Raji (cell line): ENCODE measurements around the gene CACNA1S.

Experiments
- POLR2A ChIP-seq: IDR thresholded peaks from 2 replicates; pipeline ENCODE4 v1.6.1; 2011; ENCODE audit warnings: low read depth, low read length, control low read depth; ENCODE audit not compliant: insufficient read depth

The CACNA1S gene

GRCh38 chr1:201072922-201073321 is 39.3 kb downstream of the CACNA1S start:
- no peak for TF ChIP-seq POLR2A

- TF ChIP-seq POLR2A = no peak
Observed at GRCh38 chr1:201072149-201072548, 40.1 kb downstream of the CACNA1S start.

- TF ChIP-seq POLR2A = no peak
Observed at GRCh38 chr1:201069636-201070035, 42.6 kb downstream of the CACNA1S start.

GRCh38 chr1:201068976-201069375 is 43.2 kb downstream of the CACNA1S start:
- TF ChIP-seq POLR2A = no peak

GRCh38 chr1:201066986-201067385 is 45.2 kb downstream of the CACNA1S start:
- TF ChIP-seq POLR2A = no peak

GRCh38 chr1:201065686-201066085 is 46.5 kb downstream of the CACNA1S start:
- no peak for TF ChIP-seq POLR2A

- TF ChIP-seq POLR2A = no peak
Observed at GRCh38 chr1:201064806-201065205, 47.4 kb downstream of the CACNA1S start.

GRCh38 chr1:201063145-201063544 is 49.1 kb downstream of the CACNA1S start:
- no peak for TF ChIP-seq POLR2A

GRCh38 chr1:201062511-201063091 is 49.6 kb downstream of the CACNA1S start:
- TF ChIP-seq POLR2A = no peak

- no peak for TF ChIP-seq POLR2A
Observed at GRCh38 chr1:201061886-201062285, 50.3 kb downstream of the CACNA1S start.

- no peak for TF ChIP-seq POLR2A
Observed at GRCh38 chr1:201061049-201061448, 51.2 kb downstream of the CACNA1S start.

GRCh38 chr1:201060586-201060985 is 51.6 kb downstream of the CACNA1S start:
- TF ChIP-seq POLR2A = no peak

GRCh38 chr1:201059871-201060555 is 52.2 kb downstream of the CACNA1S start:
- TF ChIP-seq POLR2A = no peak

GRCh38 chr1:201059401-201059800 is 52.8 kb downstream of the CACNA1S start:
- TF ChIP-seq POLR2A = no peak

- TF ChIP-seq POLR2A = no peak
Observed at GRCh38 chr1:201054091-201054543, 58.1 kb downstream of the CACNA1S start.

- TF ChIP-seq POLR2A = no peak
Observed at GRCh38 chr1:201053155-201053860, 58.9 kb downstream of the CACNA1S start.

- TF ChIP-seq POLR2A = no peak
Observed at GRCh38 chr1:201051399-201051798, 60.8 kb downstream of the CACNA1S start.
